ENCODE results near the gene RBM28. TPM values are rescaled to one million over a fixed set of nuclear protein-coding genes. Genes with fewer than 3 reads are reported as not detected.

RBM28 gene
- total RNA-seq, 2 experiments from 2014 or later = 35.1 to 37.3 TPM

- POLR2A ChIA-PET = no interaction called here
- H3K4me1 Mint-ChIP-seq = peaks cover 2% of the 10 kb centered on the region
- CTCF ChIA-PET = no interaction called here
- H3K36me3 Mint-ChIP-seq (ENCODE audit: low read depth) = no peaks in the 10 kb centered on the region
- DNase-seq = no peak
- H3K4me3 Mint-ChIP-seq = no peak overlapping the region
- no peaks in the 10 kb centered on the region for H3K9me3 Mint-ChIP-seq
- H3K27ac Mint-ChIP-seq = no peak overlapping the region
- peaks cover 30% of the 10 kb centered on the region for H3K27me3 Mint-ChIP-seq
Observed at GRCh38 chr7:128268233-128268632, 75.5 kb downstream of the RBM28 start.

DNA sequence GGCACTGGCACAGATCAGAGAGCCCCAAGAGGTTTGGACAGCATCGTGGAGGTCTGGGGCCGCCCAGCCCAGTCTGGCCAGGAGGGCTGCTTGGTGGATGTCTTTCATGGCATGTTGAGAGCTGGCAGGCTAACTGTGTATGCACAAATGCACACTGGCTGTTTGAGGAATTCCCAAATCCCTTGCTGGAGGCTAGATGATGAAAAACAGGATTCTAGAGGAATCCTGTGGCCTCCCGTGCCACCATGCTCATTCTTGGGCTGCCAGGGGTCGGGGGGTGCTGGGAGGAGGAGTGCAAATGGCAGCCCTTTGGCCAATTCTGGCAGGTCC, 76.1 kb downstream of the RBM28 start:
- no peaks in the 10 kb centered on the region for H3K36me3 Mint-ChIP-seq (ENCODE audit: low read depth)
- ChIA-PET POLR2A (no interaction called here), CTCF (no interaction called here)
- peaks cover 23% of the 10 kb centered on the region for H3K27me3 Mint-ChIP-seq
- H3K9me3 Mint-ChIP-seq = no peaks in the 10 kb centered on the region
- no peak overlapping the region for H3K27ac Mint-ChIP-seq
- peaks cover 2% of the 10 kb centered on the region for H3K4me1 Mint-ChIP-seq
- no peak for DNase-seq
- no peak overlapping the region for H3K4me3 Mint-ChIP-seq

DNA sequence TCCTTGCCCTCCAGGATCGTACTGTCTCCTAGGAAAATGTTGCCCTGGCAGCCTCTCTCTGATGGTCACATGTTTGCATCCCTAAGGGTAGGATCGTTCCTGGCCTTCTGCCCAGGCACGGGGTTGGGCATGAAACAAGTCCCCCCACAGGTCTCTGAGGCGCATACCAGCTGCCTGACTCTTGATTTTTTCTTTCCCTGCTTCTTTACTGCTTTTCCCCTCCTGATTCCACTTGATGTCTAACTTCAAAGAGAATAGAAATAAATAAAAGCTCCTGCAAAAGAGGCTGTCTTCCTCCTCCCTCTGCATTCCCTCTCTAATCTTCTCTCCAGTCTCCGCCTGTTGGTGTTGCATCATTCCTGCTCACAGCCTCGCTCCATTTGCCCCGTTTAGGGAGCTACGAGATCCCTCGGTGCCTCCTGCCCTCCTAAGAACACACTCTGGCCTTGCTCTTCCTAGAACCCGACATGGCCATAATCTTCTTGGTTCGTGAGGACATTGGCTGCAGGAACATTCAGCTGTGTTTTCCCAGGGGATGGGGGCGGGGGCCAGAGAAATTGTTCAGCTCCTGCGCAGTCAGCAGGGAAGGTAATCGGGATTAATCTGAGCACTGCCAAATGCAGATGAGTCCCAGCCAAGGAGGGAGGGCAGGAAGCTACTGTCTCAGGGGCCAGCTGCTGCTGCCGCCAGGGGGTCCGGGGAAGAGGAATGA, 76.7 kb downstream of the RBM28 start:
- H3K27ac Mint-ChIP-seq = no peak overlapping the region
- DNase-seq = no peak
- no peaks in the 10 kb centered on the region for H3K36me3 Mint-ChIP-seq (ENCODE audit: low read depth)
- peaks cover 19% of the 10 kb centered on the region for H3K27me3 Mint-ChIP-seq
- POLR2A ChIA-PET = no interaction called here
- CTCF ChIA-PET = no interaction called here
- H3K4me1 Mint-ChIP-seq = peaks cover 2% of the 10 kb centered on the region
- no peak overlapping the region for H3K4me3 Mint-ChIP-seq
- H3K9me3 Mint-ChIP-seq = no peaks in the 10 kb centered on the region

GRCh38 chr7:128266529-128266882, 77.2 kb downstream of the RBM28 start:
- Mint-ChIP-seq H3K36me3 (ENCODE audit: low read depth) (no peaks in the 10 kb centered on the region), H3K4me3 (no peak overlapping the region), H3K9me3 (no peaks in the 10 kb centered on the region), H3K27ac (no peak overlapping the region), H3K4me1 (peaks cover 2% of the 10 kb centered on the region), H3K27me3 (peaks cover 19% of the 10 kb centered on the region)
- DNase-seq = no peak
- CTCF ChIA-PET = no interaction called here
- POLR2A ChIA-PET = no interaction called here

DNA sequence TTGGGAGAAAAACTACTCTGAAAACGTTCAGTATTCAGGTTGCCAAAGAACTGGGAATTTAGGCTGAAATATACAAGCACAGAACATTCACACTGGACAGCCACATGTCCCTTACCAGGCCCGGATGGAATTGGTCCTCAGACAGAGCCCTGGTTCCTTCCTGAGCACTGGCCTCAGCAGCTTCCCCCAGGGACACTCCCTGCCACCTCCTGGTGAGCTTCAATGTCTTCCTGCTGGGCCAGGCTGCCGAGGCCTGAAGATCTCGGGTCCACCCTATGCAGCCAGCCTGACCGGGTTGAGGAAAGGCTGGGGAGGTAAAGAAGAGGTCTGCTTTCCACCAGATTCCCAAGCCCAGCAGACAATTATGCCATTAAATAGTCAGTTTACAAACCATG, 77.8 kb downstream of the RBM28 start:
- no peak for DNase-seq
- Mint-ChIP-seq H3K4me3 (no peak overlapping the region), H3K27me3 (peaks cover 15% of the 10 kb centered on the region), H3K27ac (no peak overlapping the region), H3K9me3 (no peaks in the 10 kb centered on the region), H3K36me3 (ENCODE audit: low read depth) (no peaks in the 10 kb centered on the region), H3K4me1 (no peaks in the 10 kb centered on the region)
- POLR2A ChIA-PET = no interaction called here
- CTCF ChIA-PET = no interaction called here

DNA sequence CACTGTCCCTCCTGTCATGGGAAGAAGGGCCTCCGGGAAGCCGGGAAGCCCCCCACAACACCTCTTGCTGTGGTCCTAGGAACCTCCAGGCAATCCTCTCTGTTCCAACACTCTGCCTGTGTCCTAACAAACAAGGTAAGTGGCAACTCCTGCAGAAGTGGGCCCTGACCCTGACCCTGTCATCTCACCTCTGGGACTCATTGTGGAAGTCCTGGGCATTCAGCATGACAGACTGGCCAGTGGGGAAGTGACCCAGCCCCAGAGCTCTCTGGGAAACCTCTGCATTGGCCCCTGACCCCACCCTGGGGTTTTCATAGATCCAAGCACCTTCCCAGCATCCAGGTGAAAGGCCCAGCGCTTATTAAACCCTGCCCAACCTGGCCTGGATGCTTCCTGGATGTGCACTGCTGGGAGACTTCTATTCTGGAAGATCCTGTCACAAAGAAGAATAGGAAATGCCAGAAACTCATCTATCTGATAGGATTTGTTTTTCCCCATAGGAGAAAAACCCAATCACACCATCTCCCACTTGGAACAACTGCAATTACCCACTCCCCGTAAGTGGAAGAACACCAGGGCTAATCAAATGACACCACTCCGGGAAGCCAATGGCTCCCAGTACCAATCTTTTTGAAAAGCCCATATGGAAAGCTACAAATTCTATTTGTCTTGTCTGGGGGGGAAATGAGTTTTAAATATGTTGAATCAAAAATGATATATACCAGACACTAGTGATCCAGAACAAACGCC, 78.4 kb downstream of the RBM28 start:
- Mint-ChIP-seq H3K36me3 (ENCODE audit: low read depth) (no peaks in the 10 kb centered on the region), H3K27me3 (peaks cover 14% of the 10 kb centered on the region), H3K4me1 (no peaks in the 10 kb centered on the region), H3K27ac (no peak overlapping the region), H3K4me3 (no peak overlapping the region), H3K9me3 (no peaks in the 10 kb centered on the region)
- CTCF ChIA-PET = no interaction called here
- POLR2A ChIA-PET = no interaction called here
- DNase-seq = no peak

DNA sequence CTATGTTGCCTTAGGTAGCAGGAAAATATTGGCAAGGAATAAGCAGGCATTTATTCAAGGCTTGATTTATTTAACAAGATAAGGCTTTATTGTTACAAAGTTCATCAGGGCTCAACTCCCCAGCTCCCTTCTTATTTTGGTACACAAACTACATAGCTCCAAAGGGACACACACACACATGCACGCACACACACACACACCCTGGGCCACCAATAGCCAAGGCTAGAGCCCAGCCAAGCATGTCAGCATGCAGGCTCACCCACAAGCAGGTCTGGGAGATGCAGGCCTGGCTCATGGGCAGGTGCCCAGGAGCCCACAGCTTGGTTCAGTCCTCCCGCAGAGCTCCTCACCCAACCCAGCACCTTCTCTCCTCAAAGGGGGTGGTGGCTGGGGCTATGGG, 79.2 kb downstream of the RBM28 start:
- Mint-ChIP-seq H3K27me3 (peaks cover 10% of the 10 kb centered on the region), H3K4me3 (no peak overlapping the region), H3K4me1 (no peaks in the 10 kb centered on the region), H3K36me3 (ENCODE audit: low read depth) (no peaks in the 10 kb centered on the region), H3K9me3 (no peaks in the 10 kb centered on the region), H3K27ac (no peak overlapping the region)
- ChIA-PET CTCF (no interaction called here), POLR2A (no interaction called here)
- DNase-seq = no peak

- H3K27ac Mint-ChIP-seq = no peak overlapping the region
- no peaks in the 10 kb centered on the region for H3K4me1 Mint-ChIP-seq
- no peaks in the 10 kb centered on the region for H3K36me3 Mint-ChIP-seq (ENCODE audit: low read depth)
- CTCF ChIA-PET = no interaction called here
- no peak overlapping the region for H3K4me3 Mint-ChIP-seq
- no peaks in the 10 kb centered on the region for H3K9me3 Mint-ChIP-seq
- H3K27me3 Mint-ChIP-seq = no peaks in the 10 kb centered on the region
- DNase-seq = no peak
- POLR2A ChIA-PET = no interaction called here
Observed at GRCh38 chr7:128263420-128263819, 80.3 kb downstream of the RBM28 start.

- DNase-seq = no peak
- Mint-ChIP-seq H3K27me3 (no peaks in the 10 kb centered on the region), H3K4me1 (no peaks in the 10 kb centered on the region), H3K4me3 (no peak overlapping the region), H3K9me3 (no peaks in the 10 kb centered on the region), H3K27ac (no peak overlapping the region), H3K36me3 (ENCODE audit: low read depth) (no peaks in the 10 kb centered on the region)
- CTCF ChIA-PET = no interaction called here
- POLR2A ChIA-PET = no interaction called here
Observed at GRCh38 chr7:128262273-128263028, 81.3 kb downstream of the RBM28 start.

- Mint-ChIP-seq H3K27me3 (no peaks in the 10 kb centered on the region), H3K36me3 (ENCODE audit: low read depth) (no peaks in the 10 kb centered on the region)
- CTCF ChIA-PET = no interaction called here
Observed at GRCh38 chr7:128260069-128260795, 83.5 kb downstream of the RBM28 start.

DNA sequence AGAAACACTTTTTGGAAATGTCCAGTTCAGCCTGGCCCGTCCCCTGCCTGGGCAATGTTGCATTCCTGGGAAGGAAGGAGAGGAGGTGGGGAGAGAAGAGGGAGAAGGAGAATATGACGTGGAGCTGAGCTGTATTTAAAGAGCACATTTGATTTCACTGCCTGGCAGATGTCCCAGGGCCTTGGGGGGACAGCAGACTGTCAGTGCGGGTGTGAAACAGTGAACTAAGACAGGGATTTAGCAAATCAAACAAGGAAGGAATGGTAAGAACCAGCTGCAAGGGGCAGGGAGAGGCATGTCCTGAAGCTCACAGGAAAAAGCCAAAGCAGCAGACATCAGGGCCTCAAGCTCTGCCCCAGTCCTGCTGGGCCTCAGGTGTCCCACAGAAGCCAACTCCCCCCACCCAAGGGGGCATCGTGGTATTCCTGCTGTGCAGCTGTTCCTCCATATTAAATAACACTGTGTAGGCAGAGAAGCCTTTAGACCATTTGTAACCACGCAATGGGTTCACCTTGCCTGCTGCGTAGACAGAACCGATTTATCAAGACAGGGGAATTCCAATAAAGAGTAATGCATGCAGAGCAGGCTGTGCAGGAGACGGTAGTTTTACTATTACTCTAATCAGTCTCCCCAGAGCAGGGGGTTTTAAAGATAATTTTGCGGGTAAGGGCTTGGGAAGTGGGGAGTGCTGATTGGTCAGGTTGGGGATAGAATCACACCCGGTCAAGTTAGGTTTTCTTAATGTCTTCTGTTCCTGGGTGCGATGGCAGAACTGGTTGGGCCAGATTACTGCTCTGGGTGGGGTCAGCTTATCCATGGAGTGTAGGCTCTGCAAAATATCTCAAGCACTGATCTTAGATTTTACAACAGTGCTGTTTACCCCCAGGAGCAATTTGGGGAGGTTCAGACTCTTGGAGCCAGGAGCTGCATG, 84.3 kb downstream of the RBM28 start:
- Mint-ChIP-seq H3K9me3 (no peaks in the 10 kb centered on the region), H3K27me3 (no peaks in the 10 kb centered on the region), H3K36me3 (ENCODE audit: low read depth) (no peaks in the 10 kb centered on the region), H3K27ac (no peak overlapping the region), H3K4me3 (no peak overlapping the region), H3K4me1 (no peaks in the 10 kb centered on the region)
- no peak for DNase-seq
- ChIA-PET CTCF (no interaction called here), POLR2A (no interaction called here)

More at GRCh38 chr7:128260069-128260795, 83.5 kb downstream of the RBM28 start:
- POLR2A ChIA-PET = no interaction called here
- Mint-ChIP-seq H3K4me1 (no peaks in the 10 kb centered on the region), H3K27ac (no peak overlapping the region), H3K9me3 (no peaks in the 10 kb centered on the region), H3K4me3 (no peak overlapping the region)
- no peak for DNase-seq

GRCh38 chr7:128257458-128257857, 86.2 kb downstream of the RBM28 start:
- Mint-ChIP-seq H3K4me3 (no peak overlapping the region), H3K4me1 (no peaks in the 10 kb centered on the region), H3K27ac (no peak overlapping the region), H3K9me3 (no peaks in the 10 kb centered on the region), H3K27me3 (no peaks in the 10 kb centered on the region), H3K36me3 (ENCODE audit: low read depth) (no peaks in the 10 kb centered on the region)
- ChIA-PET CTCF (no interaction called here), POLR2A (no interaction called here)
- DNase-seq = no peak
